G401 (cell line): ENCODE measurements around the gene MUC5AC. TPM values are rescaled to one million over a fixed set of nuclear protein-coding genes. Genes with fewer than 3 reads are reported as not detected.

ENCODE experiments used
- DNase-seq: peaks from one replicate; pipeline ENCODE4 v3.0.0-alpha.2; 2015; ENCODE audit warnings: low spot score
- in situ Hi-C: cut with HindIII; loops from 2 replicates; pipeline ENCODE4 v1.10.0; 2016; ENCODE audit warnings: low sequenced_read_pairs, mixed read lengths
- total RNA-seq: library from RNA; depleted of rRNA; stranded (reverse); fragments of >200 nt; shearing (Covaris generic); gene quantifications from 2 replicates; pipeline ENCODE4 v1.2.3, GENCODE V29; 2014

MUC5AC gene
- total RNA-seq, 1 experiment from 2014 or later: not detected

- in situ Hi-C loops: no loop called here
- DNase-seq: no peak
These were observed 35.1 kb downstream of the MUC5AC start for GRCh38 chr11:1192741-1193325.

- DNase-seq: no peak
- in situ Hi-C loops: no loop called here
These were observed 35.8 kb downstream of the MUC5AC start for GRCh38 chr11:1193326-1194230.

- in situ Hi-C loops: no loop called here
- DNase-seq: no peak
These were observed 36.7 kb downstream of the MUC5AC start for GRCh38 chr11:1194231-1194976.

DNA sequence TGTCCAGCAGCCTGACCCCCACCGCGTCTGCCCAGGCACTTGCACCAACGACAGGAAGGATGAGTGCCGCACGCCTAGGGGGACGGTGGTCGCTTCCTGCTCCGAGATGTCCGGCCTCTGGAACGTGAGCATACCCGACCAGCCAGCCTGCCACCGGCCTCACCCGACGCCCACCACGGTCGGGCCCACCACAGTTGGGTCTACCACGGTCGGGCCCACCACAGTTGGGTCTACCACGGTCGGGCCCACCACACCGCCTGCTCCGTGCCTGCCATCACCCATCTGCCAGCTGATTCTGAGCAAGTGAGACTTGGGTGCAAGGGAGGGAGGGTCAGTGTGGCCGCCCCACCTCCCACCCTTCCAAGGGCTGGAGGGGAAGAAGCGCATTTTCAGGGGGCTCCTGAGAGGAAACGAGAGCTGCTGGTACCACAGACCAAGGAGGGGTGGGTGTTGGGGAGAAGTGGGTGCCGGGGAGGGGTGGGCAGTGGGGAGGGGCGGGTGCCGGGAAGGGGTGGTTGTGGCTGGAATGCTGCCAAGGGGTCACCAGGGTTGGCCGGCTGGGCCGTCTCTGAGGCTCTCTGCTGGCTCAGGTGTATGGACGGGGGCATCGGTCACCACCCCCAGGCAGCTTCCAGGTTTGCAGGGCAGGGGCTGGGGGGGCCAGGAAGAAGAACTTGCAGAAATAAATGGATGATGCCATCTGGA, 37.4 kb downstream of the MUC5AC start:
- DNase-seq: no peak
- in situ Hi-C loops: no loop called here

DNA sequence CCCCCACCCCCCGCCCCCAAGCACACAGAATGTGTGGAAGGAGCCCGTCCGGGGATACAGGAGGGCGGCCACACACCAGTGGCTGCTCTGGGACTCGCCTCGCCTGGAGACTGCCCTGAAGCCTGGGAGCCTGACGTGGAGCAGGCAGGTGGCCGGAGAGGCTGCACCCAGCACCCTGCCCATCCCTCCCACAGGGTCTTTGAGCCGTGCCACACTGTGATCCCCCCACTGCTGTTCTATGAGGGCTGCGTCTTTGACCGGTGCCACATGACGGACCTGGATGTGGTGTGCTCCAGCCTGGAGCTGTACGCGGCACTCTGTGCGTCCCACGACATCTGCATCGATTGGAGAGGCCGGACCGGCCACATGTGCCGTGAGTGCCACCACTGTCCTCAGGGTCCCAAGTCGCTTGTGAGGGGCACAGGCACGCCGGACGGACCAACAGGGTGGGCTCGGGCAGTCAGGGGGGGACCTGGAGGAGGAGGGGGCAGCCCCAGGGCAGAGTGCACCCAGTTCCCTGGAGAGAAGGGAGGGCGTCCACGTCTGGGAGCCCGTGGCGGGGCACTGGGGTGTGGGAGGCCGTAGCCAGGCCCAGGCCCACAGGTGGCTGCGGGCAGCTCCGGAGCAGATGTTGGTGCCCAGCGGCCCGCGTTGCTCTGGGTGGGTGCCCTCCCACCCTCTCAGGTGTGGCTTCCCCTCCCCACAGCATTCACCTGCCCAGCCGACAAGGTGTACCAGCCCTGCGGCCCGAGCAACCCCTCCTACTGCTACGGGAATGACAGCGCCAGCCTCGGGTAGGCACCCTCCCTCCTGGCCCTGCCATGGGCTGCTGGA, 38.1 kb downstream of the MUC5AC start:
- DNase-seq: no peak
- in situ Hi-C loops: no loop called here

DNA sequence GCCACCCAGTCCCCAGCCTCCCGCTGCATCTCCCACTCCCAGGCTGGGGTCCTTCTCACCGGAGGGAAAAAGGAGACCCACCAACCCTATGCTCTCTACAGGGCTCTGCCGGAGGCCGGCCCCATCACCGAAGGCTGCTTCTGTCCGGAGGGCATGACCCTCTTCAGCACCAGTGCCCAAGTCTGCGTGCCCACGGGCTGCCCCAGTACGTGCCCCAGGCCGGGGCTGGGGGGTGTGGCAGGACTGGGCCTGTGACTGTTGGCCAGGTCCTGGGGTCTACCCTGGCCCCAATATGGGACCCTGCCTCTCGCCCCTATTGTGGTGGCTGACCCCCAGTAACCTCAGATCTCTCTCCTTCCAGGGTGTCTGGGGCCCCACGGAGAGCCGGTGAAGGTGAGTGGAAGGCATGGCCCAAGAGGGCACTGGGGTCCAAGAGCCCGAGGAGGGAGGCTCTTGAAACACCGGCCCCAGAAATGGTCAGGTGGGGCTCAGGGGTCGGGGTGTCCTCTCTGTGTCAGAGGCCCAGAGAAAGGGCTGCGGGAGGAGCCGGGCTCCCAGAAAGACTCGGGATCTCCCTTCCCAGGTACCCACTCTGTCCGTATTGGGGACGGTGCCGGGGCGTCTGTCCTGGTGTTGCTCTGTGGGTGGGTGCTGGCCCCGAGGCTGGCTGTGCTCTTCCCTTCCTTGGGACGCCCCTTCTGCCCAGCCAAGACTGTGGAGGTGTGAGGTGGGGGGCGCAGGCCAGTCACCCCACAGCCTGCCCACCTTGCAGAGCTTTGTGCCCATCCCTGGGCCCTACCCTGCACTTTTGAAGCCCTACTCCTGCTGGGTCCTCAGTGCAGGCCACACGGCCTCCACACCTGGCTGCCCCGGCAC, 39.0 kb downstream of the MUC5AC start:
- DNase-seq: no peak
- in situ Hi-C loops: no loop called here

DNA sequence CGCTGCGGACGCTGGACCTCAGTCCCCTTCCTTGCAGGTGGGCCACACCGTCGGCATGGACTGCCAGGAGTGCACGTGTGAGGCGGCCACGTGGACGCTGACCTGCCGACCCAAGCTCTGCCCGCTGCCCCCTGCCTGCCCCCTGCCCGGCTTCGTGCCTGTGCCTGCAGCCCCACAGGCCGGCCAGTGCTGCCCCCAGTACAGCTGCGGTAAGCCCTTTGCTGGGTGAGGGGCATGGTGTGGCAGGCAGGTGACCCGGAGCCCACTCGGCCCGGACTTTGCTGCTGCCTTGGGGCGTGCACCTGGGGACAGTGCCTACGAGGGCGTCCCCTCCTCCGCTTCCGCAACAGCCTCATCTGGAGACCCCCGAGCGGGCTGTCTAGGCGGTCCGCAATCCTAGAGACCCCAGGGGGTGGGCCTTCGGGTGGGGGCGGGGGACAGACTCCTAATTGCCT, 39.7 kb downstream of the MUC5AC start:
- DNase-seq: no peak
- in situ Hi-C loops: no loop called here

- no peak for DNase-seq
- in situ Hi-C loops: no loop called here
These were observed 40.3 kb downstream of the MUC5AC start for GRCh38 chr11:1197886-1198560.

DNA sequence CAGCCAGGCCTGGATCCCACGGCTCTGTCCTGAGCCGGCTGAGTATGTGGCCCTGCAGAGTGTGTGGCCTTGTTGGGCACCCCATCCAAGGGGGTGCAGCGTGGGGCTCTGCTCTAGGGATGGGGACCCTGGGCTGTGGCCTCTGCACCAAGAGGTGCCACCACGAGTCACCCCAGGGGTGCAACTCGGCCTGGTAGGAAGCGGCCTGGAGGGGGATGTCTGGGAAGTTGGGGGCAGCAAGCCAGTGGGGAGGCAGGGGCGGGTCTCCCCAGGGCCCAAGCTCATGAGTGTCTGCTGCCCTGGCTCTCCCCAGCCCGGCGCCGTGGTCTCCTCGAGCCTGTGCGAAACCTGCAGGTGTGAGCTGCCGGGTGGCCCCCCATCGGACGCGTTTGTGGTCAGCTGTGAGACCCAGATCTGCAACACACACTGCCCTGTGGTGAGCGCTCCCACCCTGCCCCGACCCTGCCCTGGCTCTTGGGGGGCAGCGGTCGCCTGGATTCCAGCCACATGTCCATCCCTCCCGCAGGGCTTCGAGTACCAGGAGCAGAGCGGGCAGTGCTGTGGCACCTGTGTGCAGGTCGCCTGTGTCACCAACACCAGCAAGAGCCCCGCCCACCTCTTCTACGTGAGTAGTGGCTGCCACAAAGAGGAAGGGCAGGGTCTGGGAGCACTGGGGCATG, 40.9 kb downstream of the MUC5AC start:
- in situ Hi-C loops: no loop called here
- no peak for DNase-seq

DNA sequence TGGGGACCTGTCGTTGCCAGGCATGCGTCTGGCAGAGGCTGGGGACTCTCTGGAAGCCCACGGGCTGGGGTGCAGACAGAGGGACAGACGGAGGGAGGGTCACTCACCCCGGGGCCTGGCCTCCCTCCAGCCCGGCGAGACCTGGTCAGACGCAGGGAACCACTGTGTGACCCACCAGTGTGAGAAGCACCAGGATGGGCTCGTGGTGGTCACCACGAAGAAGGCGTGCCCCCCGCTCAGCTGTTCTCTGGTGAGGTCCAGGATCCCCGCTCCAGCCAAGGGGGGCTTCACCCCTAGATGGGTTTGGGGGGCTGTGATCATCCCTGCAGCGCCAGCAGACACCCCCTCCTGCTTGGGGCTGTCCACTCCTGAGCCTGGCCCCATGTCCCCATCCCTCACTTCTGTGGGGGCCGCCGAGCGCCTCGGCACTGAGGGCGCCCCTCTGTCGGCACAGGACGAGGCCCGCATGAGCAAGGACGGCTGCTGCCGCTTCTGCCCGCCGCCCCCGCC, 41.5 kb downstream of the MUC5AC start:
- in situ Hi-C loops: no loop called here
- no peak for DNase-seq

DNA sequence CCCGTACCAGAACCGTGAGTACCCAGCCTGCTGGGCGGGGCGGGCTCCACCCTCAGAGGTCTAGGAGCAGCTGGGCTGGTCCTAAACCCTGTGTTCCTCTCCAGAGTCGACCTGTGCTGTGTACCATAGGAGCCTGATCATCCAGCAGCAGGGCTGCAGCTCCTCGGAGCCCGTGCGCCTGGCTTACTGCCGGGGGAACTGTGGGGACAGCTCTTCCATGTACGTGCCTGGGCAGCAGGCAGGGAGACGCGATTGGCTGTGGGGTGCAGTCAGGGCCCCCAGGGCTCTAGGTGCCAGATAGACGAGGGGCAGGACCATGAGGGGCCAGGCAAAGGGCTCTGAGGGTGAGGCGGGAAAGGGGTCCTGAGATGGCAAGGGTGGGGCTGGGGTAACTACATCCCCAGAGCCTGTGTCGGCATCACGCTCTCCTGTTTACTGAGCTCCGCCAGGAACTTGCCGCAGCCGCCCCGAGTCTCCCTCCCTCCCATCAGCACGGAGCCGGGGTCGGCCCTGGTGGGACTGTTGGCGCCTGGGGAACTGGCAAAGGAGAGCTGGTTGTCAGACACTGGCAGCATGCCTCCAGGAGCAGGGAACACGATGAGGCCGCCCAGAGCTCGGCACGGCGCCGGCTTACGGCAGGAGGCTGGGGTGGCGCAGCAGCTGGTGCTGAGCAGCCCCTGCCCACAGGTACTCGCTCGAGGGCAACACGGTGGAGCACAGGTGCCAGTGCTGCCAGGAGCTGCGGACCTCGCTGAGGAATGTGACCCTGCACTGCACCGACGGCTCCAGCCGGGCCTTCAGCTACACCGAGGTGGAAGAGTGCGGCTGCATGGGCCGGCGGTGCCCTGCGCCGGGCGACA, 42.2 kb downstream of the MUC5AC start:
- DNase-seq: no peak
- in situ Hi-C loops: no loop called here

DNA sequence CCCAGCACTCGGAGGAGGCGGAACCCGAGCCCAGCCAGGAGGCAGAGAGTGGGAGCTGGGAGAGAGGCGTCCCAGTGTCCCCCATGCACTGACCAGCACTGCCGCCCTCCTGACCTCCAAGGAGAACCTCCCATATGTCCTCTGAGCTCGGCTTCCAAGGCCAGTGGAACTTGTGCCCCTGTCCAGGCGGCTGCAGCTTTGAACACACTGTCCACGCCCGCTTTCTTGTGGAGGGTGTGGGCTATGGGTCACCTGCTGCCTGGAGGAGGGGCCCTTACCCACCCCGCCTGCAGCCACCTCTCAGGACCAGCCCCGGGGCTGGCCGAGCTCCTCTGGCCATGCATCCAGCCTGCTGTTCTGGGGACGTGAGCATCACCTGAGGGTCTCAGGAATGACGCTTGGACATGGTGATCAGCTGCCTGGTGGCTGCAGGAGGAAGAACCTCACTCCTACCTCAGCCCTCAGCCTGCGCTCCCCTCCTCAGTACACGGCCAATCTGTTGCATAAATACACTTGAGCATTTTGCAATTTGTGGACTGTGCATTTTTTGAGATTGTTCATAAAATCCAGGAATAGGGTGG, 42.9 kb downstream of the MUC5AC start:
- in situ Hi-C loops: no loop called here
- DNase-seq: no peak

DNA sequence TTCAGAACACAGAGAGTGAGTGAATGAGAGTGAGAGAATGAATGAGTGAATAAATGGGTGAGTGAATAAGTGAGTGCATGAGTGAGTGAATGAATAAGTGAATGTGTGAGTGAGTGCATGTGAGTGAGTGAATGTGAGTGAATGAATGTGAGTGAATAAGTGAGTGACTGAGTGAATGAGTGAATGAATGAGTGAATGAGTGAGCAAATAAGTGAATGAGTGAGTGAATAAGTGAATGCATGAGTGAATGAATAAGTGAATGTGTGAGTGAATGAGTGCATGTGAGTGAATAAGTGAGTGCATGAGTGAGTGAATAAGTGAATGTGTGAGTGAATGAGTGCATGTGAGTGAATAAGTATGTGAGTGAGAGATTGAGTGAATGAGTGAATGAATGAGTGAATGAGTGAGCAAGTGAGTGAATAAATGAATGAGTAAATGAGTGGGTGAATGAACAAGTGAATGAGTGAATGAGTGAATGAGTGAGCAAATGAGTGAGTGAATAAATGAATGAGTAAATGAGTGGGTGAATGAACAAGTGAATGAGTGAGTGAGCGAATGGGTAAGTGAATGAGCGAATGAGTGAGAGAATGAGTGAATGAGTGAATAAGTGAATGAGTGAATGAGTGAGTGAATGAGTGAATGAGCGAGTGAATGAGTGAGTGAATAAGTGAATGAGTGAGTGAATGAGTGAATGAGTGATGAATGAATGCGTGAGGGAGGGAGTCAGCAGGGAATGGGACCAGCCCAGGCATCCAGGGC, 43.8 kb downstream of the MUC5AC start:
- in situ Hi-C loops: no loop called here
- DNase-seq: no peak

- in situ Hi-C loops: no loop called here
These were observed 44.5 kb downstream of the MUC5AC start for GRCh38 chr11:1202154-1202775.

More at GRCh38 chr11:1202154-1202775, 44.5 kb downstream of the MUC5AC start:
- no peak for DNase-seq
